K562 (cell line): ENCODE measurements around the gene TADA2A. TPM values are rescaled to one million over a fixed set of nuclear protein-coding genes. Genes with fewer than 3 reads are reported as not detected.

Source experiments
- AFF1 ChIP-seq, 2 experiments: fragments of 450-650 bp; IDR thresholded peaks; 2 replicates each; pipeline ENCODE4 v1.6.1; 2018; ENCODE audit warnings: mild to moderate bottlenecking in 2 of 2, low read depth in 1 of 2; ENCODE audit not compliant: partially characterized antibody in 2 of 2
- NR4A1 ChIP-seq, 2 experiments: fragments of 250-450 bp in 1 of 2; fragments of 450-650 bp in 1 of 2; sonication (Bioruptor Pico) in 1 of 2; IDR thresholded peaks; 2 replicates each; pipeline versions ENCODE4 v1.4.0 to v1.6.1; 2016 to 2020; ENCODE audit warnings: mild to moderate bottlenecking in 2 of 2, missing compliant biosample characterization in 1 of 2, missing genetic modification characterization in 1 of 2, moderate library complexity in 1 of 2
- SNIP1 ChIP-seq: fragments of 450-650 bp; IDR thresholded peaks from 2 replicates; pipeline ENCODE4 v1.7.1; 2017; ENCODE audit warnings: low read depth, mild to moderate bottlenecking
- polyA plus RNA-seq, 8 experiments: library from polyadenylated mRNA; depleted of rRNA in 4 of 8; stranded (reverse) in 5 of 8; unstranded in 3 of 8; fragments of >200 nt; fragmentation: Nextera tagmentation in 2 of 8; fragmentation: Illumina TruSeq in 1 of 8; extraction: Ambion mirVana in 2 of 8; extraction: Trizol in 1 of 8; gene quantifications; 2 replicates each; pipeline versions ENCODE4 v1.2.1 to v1.2.3, GENCODE V29; 2011 to 2014; ENCODE audit warnings: inconsistent platforms in 1 of 8, missing spikeins in 1 of 8
- total RNA-seq, 7 experiments: library from RNA; depleted of rRNA in 6 of 7; stranded (reverse); fragments of >200 nt in 6 of 7; fragmentation: Illumina TruSeq in 2 of 7; extraction: Trizol in 2 of 7; gene quantifications; 2 replicates each; pipeline versions ENCODE4 v1.2.1 to v1.2.3, GENCODE V29; 2011 to 2021; ENCODE audit warnings: low replicate concordance in 1 of 7
- TF ChIP-seq, protein P1 (sequence below): fragments of 200-600 bp; sonication (generic); IDR thresholded peaks from one replicate; pipeline ENCODE4 v1.6.1; 2012; ENCODE audit warnings: mild to moderate bottlenecking, low read depth, low read length, inconsistent platforms
- TF ChIP-seq, protein P2 (sequence below), 2 experiments: fragments of 150-350 bp in 1 of 2; IDR thresholded peaks; 2 replicates each; pipeline ENCODE4 v1.6.1; 2012 to 2016; ENCODE audit warnings: low read depth in 2 of 2, low read length in 2 of 2, mild to moderate bottlenecking in 1 of 2, moderate library complexity in 1 of 2

The TADA2A gene
- total and polyA plus RNA-seq, 9 of the 15 experiments (the other 6 are each of a cell fraction or from before 2014, with no cell fraction given): 13.8 to 37.7 (median 25.0) TPM

- TF ChIP-seq AFF1 (IDR thresholded peaks at IDR 0.05; ENCODE audit: low read depth in 1 of 2, partially characterized antibody in 2 of 2) (peak in 1 of 2 experiments; percentile 22), SNIP1 (no peak), NR4A1 (CRISPR knock-in tag; IDR thresholded peaks at IDR 0.05) (0 out of 2 replicates have a peak, but pooled peaks have one; percentile 76), NR4A1 (tag; IDR thresholded peaks at IDR 0.05) (peak; percentile 15; the same call in 1 of the 2 replicates)
- TF ChIP-seq, protein P1, sequence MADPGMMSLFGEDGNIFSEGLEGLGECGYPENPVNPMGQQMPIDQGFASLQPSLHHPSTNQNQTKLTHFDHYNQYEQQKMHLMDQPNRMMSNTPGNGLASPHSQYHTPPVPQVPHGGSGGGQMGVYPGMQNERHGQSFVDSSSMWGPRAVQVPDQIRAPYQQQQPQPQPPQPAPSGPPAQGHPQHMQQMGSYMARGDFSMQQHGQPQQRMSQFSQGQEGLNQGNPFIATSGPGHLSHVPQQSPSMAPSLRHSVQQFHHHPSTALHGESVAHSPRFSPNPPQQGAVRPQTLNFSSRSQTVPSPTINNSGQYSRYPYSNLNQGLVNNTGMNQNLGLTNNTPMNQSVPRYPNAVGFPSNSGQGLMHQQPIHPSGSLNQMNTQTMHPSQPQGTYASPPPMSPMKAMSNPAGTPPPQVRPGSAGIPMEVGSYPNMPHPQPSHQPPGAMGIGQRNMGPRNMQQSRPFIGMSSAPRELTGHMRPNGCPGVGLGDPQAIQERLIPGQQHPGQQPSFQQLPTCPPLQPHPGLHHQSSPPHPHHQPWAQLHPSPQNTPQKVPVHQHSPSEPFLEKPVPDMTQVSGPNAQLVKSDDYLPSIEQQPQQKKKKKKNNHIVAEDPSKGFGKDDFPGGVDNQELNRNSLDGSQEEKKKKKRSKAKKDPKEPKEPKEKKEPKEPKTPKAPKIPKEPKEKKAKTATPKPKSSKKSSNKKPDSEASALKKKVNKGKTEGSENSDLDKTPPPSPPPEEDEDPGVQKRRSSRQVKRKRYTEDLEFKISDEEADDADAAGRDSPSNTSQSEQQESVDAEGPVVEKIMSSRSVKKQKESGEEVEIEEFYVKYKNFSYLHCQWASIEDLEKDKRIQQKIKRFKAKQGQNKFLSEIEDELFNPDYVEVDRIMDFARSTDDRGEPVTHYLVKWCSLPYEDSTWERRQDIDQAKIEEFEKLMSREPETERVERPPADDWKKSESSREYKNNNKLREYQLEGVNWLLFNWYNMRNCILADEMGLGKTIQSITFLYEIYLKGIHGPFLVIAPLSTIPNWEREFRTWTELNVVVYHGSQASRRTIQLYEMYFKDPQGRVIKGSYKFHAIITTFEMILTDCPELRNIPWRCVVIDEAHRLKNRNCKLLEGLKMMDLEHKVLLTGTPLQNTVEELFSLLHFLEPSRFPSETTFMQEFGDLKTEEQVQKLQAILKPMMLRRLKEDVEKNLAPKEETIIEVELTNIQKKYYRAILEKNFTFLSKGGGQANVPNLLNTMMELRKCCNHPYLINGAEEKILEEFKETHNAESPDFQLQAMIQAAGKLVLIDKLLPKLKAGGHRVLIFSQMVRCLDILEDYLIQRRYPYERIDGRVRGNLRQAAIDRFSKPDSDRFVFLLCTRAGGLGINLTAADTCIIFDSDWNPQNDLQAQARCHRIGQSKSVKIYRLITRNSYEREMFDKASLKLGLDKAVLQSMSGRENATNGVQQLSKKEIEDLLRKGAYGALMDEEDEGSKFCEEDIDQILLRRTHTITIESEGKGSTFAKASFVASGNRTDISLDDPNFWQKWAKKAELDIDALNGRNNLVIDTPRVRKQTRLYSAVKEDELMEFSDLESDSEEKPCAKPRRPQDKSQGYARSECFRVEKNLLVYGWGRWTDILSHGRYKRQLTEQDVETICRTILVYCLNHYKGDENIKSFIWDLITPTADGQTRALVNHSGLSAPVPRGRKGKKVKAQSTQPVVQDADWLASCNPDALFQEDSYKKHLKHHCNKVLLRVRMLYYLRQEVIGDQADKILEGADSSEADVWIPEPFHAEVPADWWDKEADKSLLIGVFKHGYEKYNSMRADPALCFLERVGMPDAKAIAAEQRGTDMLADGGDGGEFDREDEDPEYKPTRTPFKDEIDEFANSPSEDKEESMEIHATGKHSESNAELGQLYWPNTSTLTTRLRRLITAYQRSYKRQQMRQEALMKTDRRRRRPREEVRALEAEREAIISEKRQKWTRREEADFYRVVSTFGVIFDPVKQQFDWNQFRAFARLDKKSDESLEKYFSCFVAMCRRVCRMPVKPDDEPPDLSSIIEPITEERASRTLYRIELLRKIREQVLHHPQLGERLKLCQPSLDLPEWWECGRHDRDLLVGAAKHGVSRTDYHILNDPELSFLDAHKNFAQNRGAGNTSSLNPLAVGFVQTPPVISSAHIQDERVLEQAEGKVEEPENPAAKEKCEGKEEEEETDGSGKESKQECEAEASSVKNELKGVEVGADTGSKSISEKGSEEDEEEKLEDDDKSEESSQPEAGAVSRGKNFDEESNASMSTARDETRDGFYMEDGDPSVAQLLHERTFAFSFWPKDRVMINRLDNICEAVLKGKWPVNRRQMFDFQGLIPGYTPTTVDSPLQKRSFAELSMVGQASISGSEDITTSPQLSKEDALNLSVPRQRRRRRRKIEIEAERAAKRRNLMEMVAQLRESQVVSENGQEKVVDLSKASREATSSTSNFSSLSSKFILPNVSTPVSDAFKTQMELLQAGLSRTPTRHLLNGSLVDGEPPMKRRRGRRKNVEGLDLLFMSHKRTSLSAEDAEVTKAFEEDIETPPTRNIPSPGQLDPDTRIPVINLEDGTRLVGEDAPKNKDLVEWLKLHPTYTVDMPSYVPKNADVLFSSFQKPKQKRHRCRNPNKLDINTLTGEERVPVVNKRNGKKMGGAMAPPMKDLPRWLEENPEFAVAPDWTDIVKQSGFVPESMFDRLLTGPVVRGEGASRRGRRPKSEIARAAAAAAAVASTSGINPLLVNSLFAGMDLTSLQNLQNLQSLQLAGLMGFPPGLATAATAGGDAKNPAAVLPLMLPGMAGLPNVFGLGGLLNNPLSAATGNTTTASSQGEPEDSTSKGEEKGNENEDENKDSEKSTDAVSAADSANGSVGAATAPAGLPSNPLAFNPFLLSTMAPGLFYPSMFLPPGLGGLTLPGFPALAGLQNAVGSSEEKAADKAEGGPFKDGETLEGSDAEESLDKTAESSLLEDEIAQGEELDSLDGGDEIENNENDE: no peak
- TF ChIP-seq, protein P2, sequence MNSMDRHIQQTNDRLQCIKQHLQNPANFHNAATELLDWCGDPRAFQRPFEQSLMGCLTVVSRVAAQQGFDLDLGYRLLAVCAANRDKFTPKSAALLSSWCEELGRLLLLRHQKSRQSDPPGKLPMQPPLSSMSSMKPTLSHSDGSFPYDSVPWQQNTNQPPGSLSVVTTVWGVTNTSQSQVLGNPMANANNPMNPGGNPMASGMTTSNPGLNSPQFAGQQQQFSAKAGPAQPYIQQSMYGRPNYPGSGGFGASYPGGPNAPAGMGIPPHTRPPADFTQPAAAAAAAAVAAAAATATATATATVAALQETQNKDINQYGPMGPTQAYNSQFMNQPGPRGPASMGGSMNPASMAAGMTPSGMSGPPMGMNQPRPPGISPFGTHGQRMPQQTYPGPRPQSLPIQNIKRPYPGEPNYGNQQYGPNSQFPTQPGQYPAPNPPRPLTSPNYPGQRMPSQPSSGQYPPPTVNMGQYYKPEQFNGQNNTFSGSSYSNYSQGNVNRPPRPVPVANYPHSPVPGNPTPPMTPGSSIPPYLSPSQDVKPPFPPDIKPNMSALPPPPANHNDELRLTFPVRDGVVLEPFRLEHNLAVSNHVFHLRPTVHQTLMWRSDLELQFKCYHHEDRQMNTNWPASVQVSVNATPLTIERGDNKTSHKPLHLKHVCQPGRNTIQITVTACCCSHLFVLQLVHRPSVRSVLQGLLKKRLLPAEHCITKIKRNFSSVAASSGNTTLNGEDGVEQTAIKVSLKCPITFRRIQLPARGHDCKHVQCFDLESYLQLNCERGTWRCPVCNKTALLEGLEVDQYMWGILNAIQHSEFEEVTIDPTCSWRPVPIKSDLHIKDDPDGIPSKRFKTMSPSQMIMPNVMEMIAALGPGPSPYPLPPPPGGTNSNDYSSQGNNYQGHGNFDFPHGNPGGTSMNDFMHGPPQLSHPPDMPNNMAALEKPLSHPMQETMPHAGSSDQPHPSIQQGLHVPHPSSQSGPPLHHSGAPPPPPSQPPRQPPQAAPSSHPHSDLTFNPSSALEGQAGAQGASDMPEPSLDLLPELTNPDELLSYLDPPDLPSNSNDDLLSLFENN (IDR thresholded peaks at IDR 0.05; ENCODE audit: low read depth in 2 of 2, low read length in 2 of 2): no peak
Observed at GRCh38 chr17:37406635-37407461, at the start of gene TADA2A, which contains the start of gene ACACA (continued).
